Testis (tissue), 2 donors: ENCODE data around the gene EPS15.

Source experiments
- CTCF ChIP-seq, 3 experiments: fragments of 450-650 bp in 2 of 3; fragments of 200-600 bp in 1 of 3; sonication (generic) in 1 of 3; IDR thresholded peaks; one replicate each; pipeline ENCODE4 v1.5.1; 2016 to 2019; ENCODE audit warnings: antibody characterized with exemption in 3 of 3, mild to moderate bottlenecking in 2 of 3, moderate library complexity in 1 of 3
- POLR2A ChIP-seq: fragments of 450-650 bp; IDR thresholded peaks from one replicate; pipeline ENCODE4 v1.6.1; 2017; ENCODE audit warnings: antibody characterized with exemption, mild to moderate bottlenecking, moderate library complexity

- TF ChIP-seq CTCF (IDR thresholded peaks at IDR 0.05) (no peak), POLR2A (no peak)
Observed at GRCh38 chr1:51454554-51454953, 64.5 kb downstream of the EPS15 start.
